Measurements from ENCODE around the gene PTPRM.

Gene PTPRM

DNA sequence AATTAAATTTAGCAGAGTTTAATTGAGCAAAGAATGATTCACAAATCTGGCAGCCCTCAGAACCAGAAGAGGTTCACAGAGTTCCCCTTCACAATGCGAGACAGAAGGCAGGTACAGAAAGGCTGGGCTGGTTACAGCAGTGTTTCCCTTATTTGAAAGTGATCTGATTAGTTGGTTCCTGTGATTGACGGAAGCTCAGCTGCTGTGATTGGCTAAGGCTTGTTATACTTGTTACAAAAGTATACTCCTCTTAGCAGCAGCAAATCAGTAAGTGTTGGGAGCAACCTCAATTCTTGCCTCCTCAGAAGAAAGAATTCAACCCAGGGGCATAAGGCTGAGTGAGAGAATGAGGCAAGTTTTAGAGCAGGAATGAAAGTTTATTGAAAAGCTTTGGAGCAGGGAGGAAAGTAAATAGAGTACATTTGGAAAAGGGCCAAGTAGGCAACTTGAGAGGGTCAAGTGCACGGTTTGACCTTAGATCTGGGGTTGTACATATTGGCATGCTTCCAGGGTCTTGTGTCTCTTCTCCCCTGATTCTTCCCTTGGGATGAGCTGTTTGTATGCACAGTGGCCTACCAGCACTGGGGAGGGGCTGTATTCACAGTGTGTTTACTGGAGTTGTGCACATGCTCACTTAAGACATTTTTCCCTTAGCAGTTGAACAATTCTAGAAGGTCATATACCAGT, 610.4 kb downstream of the PTPRM start:
- Histone ChIP-seq H2AFZ (ENCODE audit: low read depth, low read length) (no peak overlapping the region), H3K4ac (ENCODE audit: low read depth in 1 of 2, low read length in 2 of 2) (no peak overlapping the region), H3K18ac (ENCODE audit: low read depth in 1 of 2, low read length in 2 of 2) (no peak overlapping the region), H3K9ac (ENCODE audit: low read length) (no peak overlapping the region), H3K9me3 (ENCODE audit: control insufficient read depth, low read length) (no peaks in the 10 kb centered on the region), H3K79me1 (replicated peaks; ENCODE audit: low read length, poor library complexity, severe bottlenecking) (peaks cover 7% of the 10 kb centered on the region), H4K91ac (ENCODE audit: low read length) (no peak overlapping the region), H2BK120ac (ENCODE audit: low read depth, low read length) (no peak overlapping the region), H2BK15ac (ENCODE audit: low read depth, poor library complexity, severe bottlenecking) (no peak overlapping the region), H3K36me3 (ENCODE audit: control insufficient read depth in 1 of 2, insufficient read depth in 2 of 2, low read depth in 1 of 2, low read length in 2 of 2) (peaks cover 0 to 6% of the 10 kb centered on the region in 2 experiments), H3K27me3 (ENCODE audit: control insufficient read depth in 1 of 2, insufficient read depth in 1 of 2, low read length in 2 of 2) (no peaks in the 10 kb centered on the region), H3K4me3 (ENCODE audit: insufficient read depth in 1 of 2, low read depth in 1 of 2, low read length in 2 of 2) (no peak overlapping the region), H4K8ac (ENCODE audit: low read length) (no peak overlapping the region), H3K14ac (ENCODE audit: low read length in 2 of 2) (no peak overlapping the region), H3K27ac (ENCODE audit: low read length, poor library complexity, severe bottlenecking) (no peak overlapping the region), H2BK12ac (ENCODE audit: low read length in 2 of 2) (no peak overlapping the region), H2AK5ac (ENCODE audit: low read length, severe bottlenecking) (no peak overlapping the region), H3K4me1 (ENCODE audit: control insufficient read depth, insufficient read depth, low read depth, low read length) (peaks cover 4% of the 10 kb centered on the region), H3K4me2 (ENCODE audit: low read length, poor library complexity, severe bottlenecking) (no peak overlapping the region), H3K23ac (ENCODE audit: low read length in 2 of 2) (no peak overlapping the region), H2BK5ac (ENCODE audit: low read depth, low read length, poor library complexity, severe bottlenecking) (no peak overlapping the region)
- WGBS, result 61% methylated on average over 2 of the region's 3 CpGs
- DNase-seq, result peak; percentile 69

DNA sequence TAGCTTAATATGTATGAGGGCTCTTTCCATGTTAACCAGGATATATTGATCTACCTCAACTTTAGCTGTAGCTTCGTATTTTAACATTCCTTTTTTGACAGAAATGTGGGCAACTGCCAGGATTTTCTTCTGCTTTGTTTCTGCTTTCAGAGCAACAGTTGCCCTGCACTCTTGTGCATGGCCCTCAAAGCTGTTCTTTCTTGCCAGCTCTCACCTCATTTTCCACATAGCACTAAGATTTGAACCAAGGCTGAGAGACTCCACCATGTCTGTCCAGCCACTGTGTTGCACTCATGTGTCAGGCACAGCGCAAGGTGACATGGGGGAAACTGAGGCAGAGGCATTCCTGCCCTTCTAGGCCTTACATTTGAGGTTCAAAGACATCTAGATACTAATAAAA, 619.3 kb downstream of the PTPRM start:
- H2BK12ac ChIP-seq (ENCODE audit: low read length in 2 of 2), result no peak overlapping the region
- 93% methylated on average over 2 of the region's 2 CpGs for WGBS
- no peak overlapping the region for H3K4ac ChIP-seq (ENCODE audit: low read depth in 1 of 2, low read length in 2 of 2)
- H3K18ac ChIP-seq (ENCODE audit: low read depth in 1 of 2, low read length in 2 of 2), result no peak overlapping the region
- H3K9ac ChIP-seq (ENCODE audit: low read length), result no peak overlapping the region
- H2AFZ ChIP-seq (ENCODE audit: low read depth, low read length), result no peak overlapping the region
- H3K27me3 ChIP-seq (ENCODE audit: control insufficient read depth in 1 of 2, insufficient read depth in 1 of 2, low read length in 2 of 2), result no peaks in the 10 kb centered on the region
- H2AK5ac ChIP-seq (ENCODE audit: low read length, severe bottlenecking), result no peak overlapping the region
- H4K8ac ChIP-seq (ENCODE audit: low read length), result no peak overlapping the region
- H3K14ac ChIP-seq (ENCODE audit: low read length in 2 of 2), result no peak overlapping the region
- H4K91ac ChIP-seq (ENCODE audit: low read length), result no peak overlapping the region
- no peak overlapping the region for H3K4me2 ChIP-seq (ENCODE audit: low read length, poor library complexity, severe bottlenecking)
- H2BK5ac ChIP-seq (ENCODE audit: low read depth, low read length, poor library complexity, severe bottlenecking), result no peak overlapping the region
- no peak overlapping the region for H3K27ac ChIP-seq (ENCODE audit: low read length, poor library complexity, severe bottlenecking)
- peaks cover 0 to 2% of the 10 kb centered on the region in 2 experiments for H3K36me3 ChIP-seq (ENCODE audit: control insufficient read depth in 1 of 2, insufficient read depth in 2 of 2, low read depth in 1 of 2, low read length in 2 of 2)
- no peaks in the 10 kb centered on the region for H3K4me1 ChIP-seq (ENCODE audit: control insufficient read depth, insufficient read depth, low read depth, low read length)
- no peak overlapping the region for H2BK15ac ChIP-seq (ENCODE audit: low read depth, poor library complexity, severe bottlenecking)
- no peak for DNase-seq
- peaks cover 20% of the 10 kb centered on the region for H3K79me1 ChIP-seq (replicated peaks; ENCODE audit: low read length, poor library complexity, severe bottlenecking)
- no peaks in the 10 kb centered on the region for H3K9me3 ChIP-seq (ENCODE audit: control insufficient read depth, low read length)
- H2BK120ac ChIP-seq (ENCODE audit: low read depth, low read length), result no peak overlapping the region
- H3K4me3 ChIP-seq (ENCODE audit: insufficient read depth in 1 of 2, low read depth in 1 of 2, low read length in 2 of 2), result no peak overlapping the region
- H3K23ac ChIP-seq (ENCODE audit: low read length in 2 of 2), result no peak overlapping the region

DNA sequence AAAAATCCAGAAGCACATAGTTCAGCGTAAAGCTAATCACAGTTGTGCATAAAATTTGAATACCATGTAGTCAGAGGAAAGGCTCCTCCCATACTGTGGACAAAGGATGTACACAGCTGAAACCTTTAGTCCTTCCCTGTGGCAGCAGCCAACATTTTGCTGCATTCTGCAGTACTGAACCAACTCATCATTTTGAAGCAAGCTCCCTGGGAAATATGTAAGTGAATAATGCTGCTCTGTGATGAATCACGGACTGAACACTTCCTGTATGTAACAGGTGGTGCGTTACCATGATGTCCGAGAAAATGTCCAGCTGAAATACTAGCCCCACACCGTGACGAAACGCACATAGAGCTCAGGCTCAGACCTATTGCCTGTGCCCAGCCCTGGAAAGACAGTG, 621.1 kb downstream of the PTPRM start:
- Histone ChIP-seq H3K9me3 (ENCODE audit: control insufficient read depth, low read length) (no peaks in the 10 kb centered on the region), H2AK5ac (ENCODE audit: low read length, severe bottlenecking) (no peak overlapping the region), H2BK5ac (ENCODE audit: low read depth, low read length, poor library complexity, severe bottlenecking) (no peak overlapping the region), H3K14ac (ENCODE audit: low read length in 2 of 2) (no peak overlapping the region), H3K27ac (ENCODE audit: low read length, poor library complexity, severe bottlenecking) (no peak overlapping the region), H3K4me2 (ENCODE audit: low read length, poor library complexity, severe bottlenecking) (no peak overlapping the region), H3K4me3 (ENCODE audit: insufficient read depth in 1 of 2, low read depth in 1 of 2, low read length in 2 of 2) (no peak overlapping the region), H2BK15ac (ENCODE audit: low read depth, poor library complexity, severe bottlenecking) (no peak overlapping the region), H3K4me1 (ENCODE audit: control insufficient read depth, insufficient read depth, low read depth, low read length) (no peaks in the 10 kb centered on the region), H3K27me3 (ENCODE audit: control insufficient read depth in 1 of 2, insufficient read depth in 1 of 2, low read length in 2 of 2) (no peaks in the 10 kb centered on the region), H3K23ac (ENCODE audit: low read length in 2 of 2) (no peak overlapping the region), H4K8ac (ENCODE audit: low read length) (no peak overlapping the region), H3K36me3 (ENCODE audit: control insufficient read depth in 1 of 2, insufficient read depth in 2 of 2, low read depth in 1 of 2, low read length in 2 of 2) (no peaks in the 10 kb centered on the region), H2BK12ac (ENCODE audit: low read length in 2 of 2) (peak overlapping the region in 1 of 2 experiments; percentile 31), H2BK120ac (ENCODE audit: low read depth, low read length) (no peak overlapping the region), H3K9ac (ENCODE audit: low read length) (no peak overlapping the region), H4K91ac (ENCODE audit: low read length) (no peak overlapping the region), H3K18ac (ENCODE audit: low read depth in 1 of 2, low read length in 2 of 2) (no peak overlapping the region), H2AFZ (ENCODE audit: low read depth, low read length) (no peak overlapping the region), H3K79me1 (replicated peaks; ENCODE audit: low read length, poor library complexity, severe bottlenecking) (peaks cover 18% of the 10 kb centered on the region), H3K4ac (ENCODE audit: low read depth in 1 of 2, low read length in 2 of 2) (no peak overlapping the region)
- WGBS, result 86% methylated on average over 7 of the region's 7 CpGs
- no peak for DNase-seq

DNA sequence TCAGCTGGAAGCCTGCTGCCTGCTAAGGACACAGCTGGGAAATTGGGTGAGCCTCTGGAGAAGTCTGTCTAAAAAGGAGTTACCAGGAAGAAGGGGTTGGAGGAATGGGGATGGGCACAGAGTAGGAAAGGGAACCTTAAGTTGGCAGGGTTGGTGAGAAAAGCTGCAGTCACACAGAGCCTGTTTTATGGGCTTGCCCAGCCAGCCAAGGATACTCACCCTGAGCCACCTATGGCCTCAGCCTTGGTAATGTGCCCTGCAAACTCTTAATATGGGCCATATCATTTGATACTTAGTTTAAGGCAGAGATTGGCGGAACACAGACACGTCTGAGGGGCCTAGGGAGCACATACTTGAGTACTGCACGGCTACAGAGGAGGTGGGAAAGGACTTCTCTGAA, 623.9 kb downstream of the PTPRM start:
- H2BK5ac ChIP-seq (ENCODE audit: low read depth, low read length, poor library complexity, severe bottlenecking), result no peak overlapping the region
- H3K4me1 ChIP-seq (ENCODE audit: control insufficient read depth, insufficient read depth, low read depth, low read length), result no peaks in the 10 kb centered on the region
- no peak overlapping the region for H4K8ac ChIP-seq (ENCODE audit: low read length)
- H2AK5ac ChIP-seq (ENCODE audit: low read length, severe bottlenecking), result no peak overlapping the region
- H2BK120ac ChIP-seq (ENCODE audit: low read depth, low read length), result no peak overlapping the region
- no peak overlapping the region for H3K4me3 ChIP-seq (ENCODE audit: insufficient read depth in 1 of 2, low read depth in 1 of 2, low read length in 2 of 2)
- no peak overlapping the region for H2BK12ac ChIP-seq (ENCODE audit: low read length in 2 of 2)
- no peak overlapping the region for H3K14ac ChIP-seq (ENCODE audit: low read length in 2 of 2)
- H3K4ac ChIP-seq (ENCODE audit: low read depth in 1 of 2, low read length in 2 of 2), result no peak overlapping the region
- peaks cover 0 to 4% of the 10 kb centered on the region in 2 experiments for H3K36me3 ChIP-seq (ENCODE audit: control insufficient read depth in 1 of 2, insufficient read depth in 2 of 2, low read depth in 1 of 2, low read length in 2 of 2)
- H3K4me2 ChIP-seq (ENCODE audit: low read length, poor library complexity, severe bottlenecking), result no peak overlapping the region
- no peak overlapping the region for H4K91ac ChIP-seq (ENCODE audit: low read length)
- H3K27ac ChIP-seq (ENCODE audit: low read length, poor library complexity, severe bottlenecking), result no peak overlapping the region
- peaks cover 17% of the 10 kb centered on the region for H3K79me1 ChIP-seq (replicated peaks; ENCODE audit: low read length, poor library complexity, severe bottlenecking)
- no peak overlapping the region for H2BK15ac ChIP-seq (ENCODE audit: low read depth, poor library complexity, severe bottlenecking)
- no peak overlapping the region for H3K23ac ChIP-seq (ENCODE audit: low read length in 2 of 2)
- no peaks in the 10 kb centered on the region for H3K9me3 ChIP-seq (ENCODE audit: control insufficient read depth, low read length)
- H2AFZ ChIP-seq (ENCODE audit: low read depth, low read length), result no peak overlapping the region
- no peak overlapping the region for H3K18ac ChIP-seq (ENCODE audit: low read depth in 1 of 2, low read length in 2 of 2)
- no peak for DNase-seq
- WGBS, result 93% methylated on average over 3 of the region's 3 CpGs
- H3K27me3 ChIP-seq (ENCODE audit: control insufficient read depth in 1 of 2, insufficient read depth in 1 of 2, low read length in 2 of 2), result no peaks in the 10 kb centered on the region
- H3K9ac ChIP-seq (ENCODE audit: low read length), result no peak overlapping the region

Data from mesenchymal stem cell (in vitro differentiated cells and primary cell).